Panc1 (cell line): ENCODE data around the gene GPC2. TPM values are rescaled to one million over a fixed set of nuclear protein-coding genes. Genes with fewer than 3 reads are reported as not detected.

Experiments
- ATAC-seq: fragments of 200-7000 bp; cut with Tn5 transposase; 2 replicates; pipeline ENCODE4 v1.9.1; 2020; ENCODE audit warnings: mild to moderate bottlenecking, moderate library complexity
- BruUV-seq: library from RNA; stranded (reverse); fragments of 400-500 nt; replicated peaks from 2 replicates; lab custom pipeline; 2021; lab: Mats Ljungman, UMichigan
- CTCF ChIA-PET: fragments of 300-600 bp; sonication (Branson Sonifier 250); formaldehyde crosslinking; loops from one replicate; lab custom pipeline; 2022; ENCODE audit warnings: antibody characterized with exemption; lab: Charles Lee
- POLR2A ChIA-PET: fragments of 300-600 bp; sonication (Branson Sonifier 250); formaldehyde crosslinking; loops from one replicate; lab custom pipeline; 2022; ENCODE audit warnings: antibody characterized with exemption; lab: Charles Lee
- DNase-seq: peaks from one replicate; pipeline ENCODE4 v3.0.0-alpha.2; 2010; ENCODE audit warnings: low read depth, low spot score
- H3K27ac ChIP-seq: 2 replicates; pipeline ENCODE4 v1.5.1; 2011; ENCODE audit warnings: mild to moderate bottlenecking, low read length, inconsistent platforms
- H3K27me3 ChIP-seq: fragments of 200-500 bp; sonication (Bioruptor generic); 2 replicates; pipeline ENCODE4 v1.6.0; 2014; ENCODE audit warnings: low read length, inconsistent platforms; ENCODE audit not compliant: control insufficient read depth, insufficient read depth
- H3K36me3 ChIP-seq: fragments of 200-500 bp; sonication (Bioruptor generic); 2 replicates; pipeline ENCODE4 v1.5.1; 2014; ENCODE audit warnings: inconsistent platforms, mild to moderate bottlenecking, low read length, moderate library complexity; ENCODE audit not compliant: control insufficient read depth, insufficient read depth
- H3K4me1 ChIP-seq: 2 replicates; pipeline ENCODE4 v1.5.1; 2011; ENCODE audit warnings: inconsistent platforms, mild to moderate bottlenecking, low read length, moderate library complexity; ENCODE audit not compliant: control insufficient read depth, insufficient read depth
- H3K4me3 ChIP-seq, 2 experiments: 2 replicates each; pipeline ENCODE4 v1.5.1; 2011 to 2012; ENCODE audit warnings: low read depth in 2 of 2, low read length in 2 of 2, mild to moderate bottlenecking in 2 of 2, inconsistent platforms in 1 of 2, moderate library complexity in 1 of 2
- H3K9me3 ChIP-seq: fragments of 200-500 bp; sonication (Bioruptor generic); 2 replicates; pipeline ENCODE4 v1.5.1; 2014; ENCODE audit warnings: low read depth, mild to moderate bottlenecking, inconsistent platforms, low read length, moderate library complexity; ENCODE audit not compliant: control insufficient read depth, insufficient read depth
- POLR2AphosphoS5 ChIP-seq: IDR thresholded peaks from 2 replicates; pipeline ENCODE4 v1.6.1; 2012; ENCODE audit warnings: mild to moderate bottlenecking, low read depth, low read length, moderate library complexity
- REST ChIP-seq, 2 experiments: IDR thresholded peaks; 2 replicates each; pipeline ENCODE4 v1.6.1; 2011 to 2012; ENCODE audit warnings: low read depth in 2 of 2, control low read depth in 1 of 2, low read length in 1 of 2, mild to moderate bottlenecking in 1 of 2, moderate library complexity in 1 of 2; ENCODE audit not compliant: insufficient read depth in 1 of 2
- SIN3A ChIP-seq: IDR thresholded peaks from 2 replicates; pipeline ENCODE4 v1.6.1; 2012; ENCODE audit warnings: low read depth, mild to moderate bottlenecking, low read length, moderate library complexity, borderline replicate concordance; ENCODE audit not compliant: insufficient read depth
- TCF7L2 ChIP-seq: IDR thresholded peaks from 2 replicates; pipeline ENCODE4 v1.6.1; 2011; ENCODE audit warnings: mild to moderate bottlenecking, low read depth, low read length, inconsistent platforms
- in situ Hi-C: cut with HindIII; loops from 2 replicates; pipeline ENCODE4 v1.10.0; 2016; ENCODE audit warnings: low sequenced_read_pairs, low pct_unique_long_range_greater_than_20kb
- intact Hi-C: fragments of 100-400 bp; cut with micrococcal nuclease; formaldehyde crosslinking; loops from one replicate; pipeline ENCODE4 v1.10.0; 2022; ENCODE audit not compliant: unreplicated experiment
- total RNA-seq: library from RNA; stranded (reverse); gene quantifications from one replicate; pipeline ENCODE4 v1.2.1, GENCODE V29; 2021; ENCODE audit not compliant: unreplicated experiment
- TF ChIP-seq, protein P1 (sequence below): fragments of 450-650 bp; IDR thresholded peaks from 2 replicates; pipeline ENCODE4 v1.5.1; 2017; ENCODE audit warnings: mild to moderate bottlenecking

The GPC2 gene
- total RNA-seq, 1 experiment from 2014 or later = 7.9 TPM

GRCh38 chr7:100204454-100204853 lies 27.3 kb upstream of the GPC2 start:
- no peaks in the 10 kb centered on the region for H3K9me3 ChIP-seq
- TF ChIP-seq SIN3A (no peak), TCF7L2 (no peak), REST (IDR thresholded peaks at IDR 0.05; ENCODE audit: insufficient read depth in 1 of 2, low read depth in 2 of 2, low read length in 1 of 2) (no peak), POLR2AphosphoS5 (no peak)
- TF ChIP-seq, protein P1, sequence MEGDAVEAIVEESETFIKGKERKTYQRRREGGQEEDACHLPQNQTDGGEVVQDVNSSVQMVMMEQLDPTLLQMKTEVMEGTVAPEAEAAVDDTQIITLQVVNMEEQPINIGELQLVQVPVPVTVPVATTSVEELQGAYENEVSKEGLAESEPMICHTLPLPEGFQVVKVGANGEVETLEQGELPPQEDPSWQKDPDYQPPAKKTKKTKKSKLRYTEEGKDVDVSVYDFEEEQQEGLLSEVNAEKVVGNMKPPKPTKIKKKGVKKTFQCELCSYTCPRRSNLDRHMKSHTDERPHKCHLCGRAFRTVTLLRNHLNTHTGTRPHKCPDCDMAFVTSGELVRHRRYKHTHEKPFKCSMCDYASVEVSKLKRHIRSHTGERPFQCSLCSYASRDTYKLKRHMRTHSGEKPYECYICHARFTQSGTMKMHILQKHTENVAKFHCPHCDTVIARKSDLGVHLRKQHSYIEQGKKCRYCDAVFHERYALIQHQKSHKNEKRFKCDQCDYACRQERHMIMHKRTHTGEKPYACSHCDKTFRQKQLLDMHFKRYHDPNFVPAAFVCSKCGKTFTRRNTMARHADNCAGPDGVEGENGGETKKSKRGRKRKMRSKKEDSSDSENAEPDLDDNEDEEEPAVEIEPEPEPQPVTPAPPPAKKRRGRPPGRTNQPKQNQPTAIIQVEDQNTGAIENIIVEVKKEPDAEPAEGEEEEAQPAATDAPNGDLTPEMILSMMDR = no peak
- intact Hi-C loops (no loop called here), in situ Hi-C loops (no loop called here)
- ATAC-seq (no peak), DNase-seq (no peak)
- CTCF ChIA-PET = interaction anchor here (1.2 kb wide), 1 partner anchor 72 kb away, joined by 3 read pairs; no protein-coding TSS in a partner anchor
- POLR2A ChIA-PET = interaction anchor here (0.5 kb wide), 1 partner anchor 103 kb away, joined by 13 read pairs; the partner anchor contains the start of genes AP4M1 and MCM7
- no peak overlapping the region for H3K4me3 ChIP-seq
- H3K27me3 ChIP-seq = peaks cover 10% of the 10 kb centered on the region; the same call in 1 of the 2 replicates
- no peak overlapping the region for H3K27ac ChIP-seq
- no peaks in the 10 kb centered on the region; the same call in 1 of the 2 replicates for H3K4me1 ChIP-seq
- no peaks in the 10 kb centered on the region for H3K36me3 ChIP-seq
- no TSS peak for BruUV-seq

DNA sequence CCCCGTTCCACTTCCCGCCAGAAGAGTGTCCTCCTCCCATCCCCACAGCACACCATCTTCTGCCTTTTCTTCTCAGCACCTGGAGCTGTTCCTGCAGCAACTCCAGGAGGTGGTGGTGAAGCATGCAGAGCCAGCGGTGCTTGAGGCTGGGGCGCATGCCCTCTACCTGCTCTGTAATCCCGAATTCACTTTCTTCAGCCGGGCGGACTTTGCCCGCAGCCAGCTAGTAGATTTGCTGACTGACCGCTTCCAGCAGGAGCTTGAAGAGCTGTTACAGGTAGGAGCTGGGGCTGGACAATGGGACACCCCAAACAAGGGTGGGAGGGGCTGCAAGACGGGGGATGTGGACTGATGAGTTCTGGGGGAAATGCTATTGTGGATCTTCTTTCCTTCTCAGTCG lies 23.5 kb upstream of the GPC2 start:
- intact Hi-C loops (no loop called here), in situ Hi-C loops (no loop called here)
- no peak for ATAC-seq
- ChIA-PET CTCF (no interaction called here), POLR2A (no interaction called here)
- no peak for DNase-seq
- Histone ChIP-seq H3K36me3 (no peaks in the 10 kb centered on the region), H3K4me3 (no peak overlapping the region), H3K27me3 (0 out of 2 replicates have a peak, but pooled peaks cover 10% of the 10 kb centered on the region), H3K27ac (no peak overlapping the region), H3K9me3 (no peaks in the 10 kb centered on the region), H3K4me1 (no peaks in the 10 kb centered on the region; the same call in 1 of the 2 replicates)
- no peak for TF ChIP-seq SIN3A
- no peak for TF ChIP-seq POLR2AphosphoS5
- no peak for TF ChIP-seq REST (IDR thresholded peaks at IDR 0.05; ENCODE audit: insufficient read depth in 1 of 2, low read depth in 2 of 2, low read length in 1 of 2)
- TF ChIP-seq, protein P1 = no peak
- no peak for TF ChIP-seq TCF7L2
- no TSS peak for BruUV-seq
